HG02970 (cell line): ENCODE data around the gene RNF128.
"Not testable (repeated sequence)": the region's sequence is repeated elsewhere in the genome, so short reads cannot be mapped to it uniquely, and the experiment has no call there.

Source experiments
- ATAC-seq: cut with Tn5 transposase; IDR thresholded peaks from one replicate; pipeline ENCODE4 v1.9.1; 2021; ENCODE audit warnings: mild to moderate bottlenecking, moderate library complexity, moderate number of reproducible peaks; ENCODE audit not compliant: unreplicated experiment, low FRiP score

Gene RNF128

DNA sequence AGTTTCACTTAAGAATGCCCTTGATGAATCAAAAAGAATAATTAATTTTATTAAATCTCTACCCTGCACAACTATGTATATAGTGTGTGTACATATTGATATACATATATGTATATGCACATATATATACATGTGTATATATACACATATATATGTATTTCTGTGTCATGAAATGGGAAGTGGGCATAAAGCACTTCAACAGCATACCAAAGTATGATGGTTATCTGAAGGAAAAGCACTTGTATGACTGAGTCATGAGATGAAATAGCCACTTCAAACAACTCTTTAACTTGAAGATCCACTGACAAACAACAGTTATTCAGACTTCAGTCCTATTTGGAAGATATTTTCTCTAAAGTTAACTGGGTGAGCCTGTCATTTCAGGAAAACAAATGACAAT lies 16.3 kb downstream of the RNF128 start:
- no peak for ATAC-seq

DNA sequence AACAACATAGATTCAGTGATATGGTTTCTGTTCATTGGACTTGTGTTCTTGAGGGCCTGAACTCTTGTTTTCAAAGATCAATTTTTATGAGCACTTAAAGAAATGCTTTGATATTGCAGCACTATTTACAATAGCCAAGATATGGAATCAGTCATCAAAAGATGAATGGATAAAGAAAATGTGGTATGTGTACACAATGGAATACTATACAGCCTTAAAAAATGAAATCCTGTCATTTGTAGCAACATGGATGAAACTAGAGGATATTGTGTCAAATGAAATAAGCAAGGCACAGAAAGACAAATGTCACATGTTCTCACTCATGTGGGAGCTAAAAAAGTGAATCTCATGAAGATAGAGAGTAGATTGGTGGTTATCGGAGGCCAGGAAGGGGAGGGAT lies 21.9 kb downstream of the RNF128 start:
- no peak for ATAC-seq

DNA sequence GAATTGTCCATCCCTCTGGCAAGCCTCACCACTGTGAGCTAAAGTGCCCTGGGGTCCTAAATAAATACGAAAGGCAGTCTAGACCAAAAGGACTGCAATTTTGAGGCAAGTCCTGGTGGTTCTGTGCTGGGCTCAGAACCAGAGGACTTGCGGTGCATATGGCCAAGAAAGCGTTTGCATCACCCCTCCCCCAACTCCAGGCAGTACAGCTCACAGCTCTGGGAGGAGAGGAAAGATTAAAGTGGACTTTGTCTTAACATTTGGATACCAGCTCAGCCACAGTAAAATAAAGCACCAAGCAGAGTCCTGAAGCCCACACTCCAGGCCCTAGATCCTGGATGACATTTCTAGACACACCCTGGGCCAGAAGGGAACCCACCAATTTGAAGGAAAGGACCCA lies 24.9 kb downstream of the RNF128 start:
- no peak for ATAC-seq

DNA sequence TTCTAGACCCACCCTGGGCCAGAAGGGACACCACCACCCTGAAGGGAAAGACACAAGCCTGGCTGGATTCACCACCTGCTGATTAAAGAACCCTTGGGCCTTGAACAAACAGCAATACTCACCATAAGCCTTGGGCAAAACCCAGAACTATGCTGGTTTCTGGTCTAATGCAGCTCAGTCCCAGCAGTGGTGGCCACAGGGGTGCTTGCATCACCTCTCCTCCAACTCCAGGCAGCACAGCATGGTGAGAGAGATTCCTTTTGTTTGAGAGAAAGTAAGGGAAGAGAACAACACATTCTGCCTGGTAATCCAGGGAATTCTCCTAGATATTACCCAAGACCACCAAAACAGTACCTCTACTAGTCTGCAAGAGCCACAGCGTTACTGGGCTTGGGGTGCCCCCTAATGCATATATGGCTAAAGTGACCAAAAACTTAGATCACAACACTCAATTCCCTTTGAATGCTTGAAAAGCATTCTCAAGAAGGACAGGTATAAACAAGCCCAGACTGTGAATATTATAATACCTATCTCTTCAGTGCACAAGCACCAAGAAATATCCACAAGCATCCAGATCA lies 25.7 kb downstream of the RNF128 start:
- no peak for ATAC-seq

DNA sequence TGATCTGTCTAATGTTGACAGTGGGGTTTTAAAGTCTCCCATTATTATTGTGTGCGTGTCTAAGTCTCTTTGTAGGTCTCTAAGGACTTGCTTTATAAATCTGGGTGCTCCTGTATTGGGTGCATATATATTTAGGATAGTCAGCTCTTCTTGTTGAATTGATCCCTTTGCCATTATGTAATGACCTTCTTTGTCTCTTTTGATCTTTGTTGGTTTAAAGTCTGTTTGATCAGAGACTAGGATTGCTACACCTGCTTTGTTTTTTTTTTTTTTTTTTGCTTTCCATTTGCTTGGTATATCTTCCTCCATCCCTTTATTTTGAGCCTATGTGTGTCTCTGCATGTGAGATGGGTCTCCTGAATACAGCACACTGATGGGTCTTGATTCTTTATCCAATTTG lies 42.8 kb downstream of the RNF128 start:
- not testable (repeated sequence) for ATAC-seq

DNA sequence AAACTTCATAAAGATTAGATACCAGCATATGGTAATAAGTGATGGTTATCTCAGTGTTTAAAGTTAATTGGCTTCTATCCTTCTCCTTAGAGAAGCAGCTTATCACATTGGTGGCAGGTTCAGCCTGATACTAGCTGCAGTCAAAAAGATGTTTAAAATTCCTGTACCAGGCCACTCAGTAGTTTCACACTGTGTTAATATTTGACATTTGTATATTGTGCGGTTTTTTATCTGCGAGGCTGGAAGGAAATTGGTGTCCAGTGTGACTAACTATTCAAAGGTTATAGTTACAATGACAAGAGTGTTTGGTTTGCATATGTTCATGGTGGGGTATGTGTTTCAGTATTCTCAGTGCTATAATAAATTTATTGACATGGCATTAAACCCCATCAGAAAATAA lies 48.5 kb downstream of the RNF128 start:
- ATAC-seq, result no peak

DNA sequence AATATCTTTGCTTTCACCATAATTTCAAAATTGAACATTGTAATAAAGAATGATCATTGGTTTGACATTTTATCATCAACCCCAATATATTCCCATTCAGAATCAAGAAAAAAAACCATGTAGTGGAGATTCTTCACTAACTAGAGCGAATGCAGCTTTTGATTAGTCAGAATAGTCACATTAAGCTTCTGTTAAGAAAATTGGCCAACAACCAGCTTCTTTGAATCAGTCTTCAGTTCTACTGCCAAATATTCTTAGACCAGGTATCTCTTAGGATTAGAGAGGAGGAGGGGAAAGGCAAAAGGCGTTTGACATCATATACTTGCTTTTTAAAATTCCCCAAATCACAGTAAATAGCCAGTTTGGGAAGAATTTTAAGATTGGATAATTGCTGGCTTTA lies 53.8 kb downstream of the RNF128 start:
- ATAC-seq, result no peak

DNA sequence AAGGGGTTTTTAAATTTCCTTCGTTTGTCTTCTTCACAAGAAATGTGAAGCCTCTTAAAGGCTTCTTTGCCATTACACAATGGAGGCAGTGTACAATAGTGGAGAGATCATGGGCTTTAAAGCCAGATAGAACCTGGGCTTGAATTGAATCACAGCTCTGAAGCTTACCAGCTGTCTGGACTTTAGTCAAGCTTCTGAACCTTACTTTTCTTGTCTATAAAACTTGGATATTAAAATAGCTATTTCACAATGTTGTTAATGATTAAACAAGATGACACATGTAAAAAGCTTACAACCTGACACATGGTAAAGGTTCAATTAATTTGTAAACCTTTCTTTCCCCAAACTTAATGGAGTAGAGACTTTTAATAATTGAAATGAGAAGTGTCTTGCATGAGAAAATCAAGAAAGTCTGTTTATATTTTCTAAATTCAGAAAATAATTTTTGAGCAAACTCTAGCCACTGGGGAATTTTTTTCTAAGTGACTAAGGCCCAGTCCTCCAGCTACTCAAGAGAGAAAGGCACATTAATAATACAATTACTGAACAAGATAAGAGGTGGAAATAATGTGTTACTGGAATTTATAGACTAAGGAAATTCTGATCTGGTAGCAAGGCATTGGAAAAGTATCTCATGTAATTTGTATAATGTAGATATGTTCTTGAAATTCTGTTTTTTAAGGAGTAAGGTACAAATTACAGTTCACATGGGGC lies 54.3 kb downstream of the RNF128 start:
- no peak for ATAC-seq

DNA sequence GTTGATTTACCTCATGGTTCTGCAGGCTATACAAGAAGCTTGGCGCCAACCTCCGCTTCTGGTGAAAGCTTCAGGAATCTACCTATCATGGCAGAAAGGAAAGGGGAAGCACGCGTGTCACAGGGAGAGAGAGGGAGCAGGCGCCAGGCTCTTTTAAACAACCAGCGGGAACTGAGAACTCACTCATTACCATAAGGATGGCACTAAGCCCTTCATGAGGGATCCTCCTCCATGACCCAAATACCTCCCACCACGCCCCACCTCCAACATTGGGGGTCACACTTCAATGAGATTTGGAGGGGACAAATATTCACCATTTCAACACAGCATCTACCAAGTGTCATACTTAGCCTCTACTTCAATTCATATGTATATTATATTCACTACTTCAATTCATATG lies 57.2 kb downstream of the RNF128 start:
- no peak for ATAC-seq

DNA sequence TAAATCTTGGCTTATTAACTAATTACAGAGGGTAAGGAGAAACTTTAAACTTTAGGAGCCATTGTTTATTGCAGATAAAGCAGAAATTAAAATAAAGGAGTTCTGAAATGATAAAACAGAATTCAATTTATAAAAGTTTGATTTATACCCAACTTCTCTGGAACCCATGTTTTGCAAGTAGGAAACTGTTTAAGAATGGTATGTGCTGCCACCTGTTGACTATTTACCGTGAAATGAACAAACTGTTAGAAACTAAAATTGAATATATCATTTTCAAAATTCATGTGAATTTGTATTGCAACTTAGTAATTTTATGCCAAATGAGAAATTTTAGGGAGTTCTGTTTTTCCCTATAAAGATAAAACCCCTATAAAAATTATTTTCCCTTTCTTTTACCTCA lies 65.0 kb downstream of the RNF128 start:
- ATAC-seq, result no peak

DNA sequence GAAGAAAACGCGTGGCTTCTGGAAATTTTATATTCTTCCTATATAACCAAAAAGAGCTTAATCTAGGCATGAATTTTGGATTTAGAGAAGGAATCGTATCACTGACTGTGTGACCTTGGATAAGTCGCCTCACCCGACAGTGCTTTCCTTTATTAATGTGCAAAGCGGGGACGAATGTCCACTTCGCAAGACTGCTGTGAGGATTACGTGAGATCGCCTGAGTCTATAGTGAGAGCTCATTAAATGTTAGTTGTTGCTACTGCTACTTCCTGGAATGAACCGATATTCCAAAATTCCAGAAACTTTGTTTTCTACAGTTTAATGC lies 75.5 kb downstream of the RNF128 start:
- ATAC-seq, result no peak

DNA sequence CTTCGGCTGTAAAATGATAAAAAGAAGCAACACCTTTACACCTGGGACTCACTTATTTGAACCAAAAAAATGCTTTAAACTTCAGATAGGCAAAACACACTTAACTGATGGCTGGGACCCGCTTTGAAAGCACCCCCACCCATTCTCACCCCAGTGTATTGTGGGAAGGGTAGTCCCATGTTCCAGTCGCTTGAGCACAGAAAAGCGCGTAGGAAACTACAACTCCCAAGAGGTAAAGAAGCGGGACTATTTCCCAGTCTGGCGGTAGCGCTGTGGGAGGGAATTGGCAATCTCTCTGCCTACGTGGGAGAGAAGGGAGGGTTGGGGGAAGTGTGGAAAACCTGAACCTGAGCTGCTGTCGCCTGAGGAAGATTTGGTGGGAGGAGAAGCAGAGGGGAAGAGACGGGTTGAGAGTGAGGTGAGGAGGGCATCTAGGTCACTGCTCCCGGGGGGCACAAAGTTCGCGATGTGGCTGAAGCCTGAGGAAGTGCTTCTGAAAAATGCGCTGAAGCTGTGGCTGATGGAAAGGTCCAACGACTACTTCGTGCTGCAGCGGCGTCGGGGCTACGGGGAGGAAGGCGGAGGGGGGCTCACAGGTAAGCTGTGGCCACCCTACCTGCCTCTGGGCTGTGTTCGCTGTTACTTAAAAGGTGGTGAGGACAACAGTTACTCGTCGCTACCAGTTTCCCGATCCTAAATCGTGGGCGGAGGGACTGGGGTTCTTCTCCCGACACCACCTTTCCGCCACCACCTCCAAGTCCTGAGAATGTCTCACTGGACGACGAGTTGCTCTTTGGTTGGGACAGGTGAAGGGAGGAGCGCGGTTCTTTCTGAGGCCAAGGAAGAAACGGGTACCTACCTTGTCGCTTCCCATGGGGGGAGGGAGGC lies 76.1 kb downstream of the RNF128 start, which contains the start of gene TBC1D8B:
Gene TBC1D8B, plus strand, starts transcription at position 286 of the 888 bp plus-strand sequence. Its CDS starts 181 bp downstream, at position 467.
- ATAC-seq, result no peak

DNA sequence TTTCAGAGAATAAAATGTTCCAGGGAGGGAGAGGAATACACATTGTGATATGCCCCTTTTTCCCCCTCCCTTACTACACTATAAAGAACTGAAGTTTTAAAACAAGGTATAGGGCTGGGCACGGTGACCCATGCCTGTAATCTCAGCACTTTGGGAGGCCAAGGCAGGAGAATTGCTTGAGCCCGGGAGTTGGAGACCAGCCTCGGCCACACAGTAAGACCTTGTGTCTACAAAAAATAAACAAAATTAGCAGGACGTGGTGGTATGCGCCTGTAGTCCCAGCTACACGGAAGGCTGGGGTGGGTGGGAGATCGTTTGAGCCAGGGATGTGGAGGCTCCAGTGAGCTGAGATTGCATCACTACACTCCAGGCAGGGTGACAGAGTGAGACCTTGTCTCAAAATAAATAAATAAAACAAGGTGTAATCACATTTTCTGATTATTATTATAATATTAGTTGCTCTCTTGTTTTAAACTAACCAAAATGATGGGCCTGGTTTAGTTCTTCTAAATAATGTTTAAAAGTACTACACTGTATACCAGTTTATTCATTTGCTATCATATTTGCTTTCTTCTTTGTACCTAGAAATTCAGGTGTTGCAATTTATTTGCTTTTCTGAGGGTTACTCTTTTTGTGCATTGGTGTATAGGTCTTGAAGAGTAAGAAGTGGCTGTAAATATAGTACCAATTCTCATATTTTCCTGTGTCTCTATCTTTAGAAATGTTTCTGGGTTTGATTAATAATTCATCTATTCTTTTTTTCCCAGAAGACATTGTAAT lies 84.8 kb downstream of the RNF128 start:
- ATAC-seq, result no peak

DNA sequence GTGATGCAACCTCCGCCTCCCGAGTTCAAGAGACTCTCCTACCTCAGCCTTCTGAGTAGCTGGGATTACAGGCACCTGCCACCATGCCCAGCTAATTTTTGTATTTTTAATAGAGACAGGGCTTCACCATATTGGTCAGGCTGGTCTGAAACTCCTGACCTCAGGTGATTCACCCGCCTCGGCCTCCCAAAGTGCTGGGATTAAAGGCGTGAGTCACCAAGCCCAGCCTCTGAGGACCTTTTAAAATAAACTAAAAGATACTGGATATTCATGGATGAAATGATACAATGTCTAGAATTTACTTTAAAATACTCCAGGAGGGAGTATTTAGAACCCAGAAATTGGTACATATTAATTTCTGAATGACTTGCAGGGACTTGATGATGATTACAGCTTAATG lies 86.4 kb downstream of the RNF128 start:
- not testable (repeated sequence) for ATAC-seq

DNA sequence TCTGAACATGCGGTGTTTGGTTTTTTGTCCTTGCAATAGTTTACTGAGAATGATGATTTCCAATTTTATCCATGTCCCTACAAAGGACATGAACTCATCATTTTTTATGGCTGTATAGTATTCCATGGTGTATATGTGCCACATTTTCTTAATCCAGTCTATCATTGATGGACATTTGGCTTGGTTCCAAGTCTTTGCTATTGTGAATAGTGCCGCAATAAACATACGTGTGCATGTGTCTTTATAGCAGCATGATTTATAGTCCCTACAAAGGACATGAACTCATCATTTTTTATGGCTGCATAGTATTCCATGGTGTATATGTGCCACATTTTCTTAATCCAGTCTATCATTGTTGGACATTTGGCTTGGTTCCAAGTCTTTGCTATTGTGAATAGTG lies 87.6 kb downstream of the RNF128 start:
- not testable (repeated sequence) for ATAC-seq
